ENCODE data around the gene CBX8.
A peak's percentile ranks its signal among the peaks of the same experiment; 100 is the strongest.

Gene CBX8

DNA sequence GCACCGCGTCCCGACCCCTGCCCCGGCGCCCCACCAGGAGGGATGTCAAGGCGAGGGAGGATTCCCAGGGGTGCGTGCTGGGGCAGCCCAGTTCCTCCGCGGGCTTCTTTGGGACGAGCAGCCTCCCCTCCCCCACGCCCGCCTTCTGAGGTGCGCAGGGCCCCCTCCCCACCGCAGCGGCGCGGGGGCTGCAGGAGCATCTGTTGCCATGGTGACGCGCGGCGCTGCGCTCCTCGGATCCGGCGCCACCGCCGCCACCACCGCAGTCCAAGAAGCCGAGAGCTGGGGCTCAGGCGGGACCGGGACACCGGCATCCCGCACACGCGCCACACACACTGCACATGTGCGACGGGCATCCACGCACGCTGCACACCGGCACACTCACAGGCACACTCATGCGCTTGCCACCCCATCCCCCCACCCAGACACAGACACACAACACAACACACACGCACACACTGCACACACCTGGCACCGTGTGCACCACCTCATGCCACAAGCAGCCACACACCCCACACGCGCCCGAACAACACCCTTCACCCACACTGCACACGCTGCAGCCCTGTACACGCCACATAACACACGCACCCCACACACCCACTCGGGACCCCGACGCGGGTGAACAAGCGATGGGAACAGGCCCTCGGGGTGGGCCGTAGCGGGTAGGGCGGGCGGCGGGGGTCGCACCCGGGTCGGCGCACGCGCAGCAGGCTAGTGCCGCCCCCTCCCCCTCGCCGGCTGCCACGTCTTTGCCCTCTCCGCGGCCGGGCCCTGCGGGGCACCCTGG, 49.2 kb downstream of the CBX8 start:
- no peaks in the 10 kb centered on the region for H3K9me3 ChIP-seq (ENCODE audit: control insufficient read depth, insufficient read depth, low read length)
- H3K4me1 ChIP-seq (ENCODE audit: insufficient read depth, low read length) = no peaks in the 10 kb centered on the region; the same call in 1 of the 2 replicates
- H3K36me3 ChIP-seq (ENCODE audit: insufficient read depth, low read length) = no peaks in the 10 kb centered on the region
- H3K9ac ChIP-seq (ENCODE audit: low read depth, low read length) = peak overlapping the region; percentile 46; the same call in 1 of the 2 replicates

DNA sequence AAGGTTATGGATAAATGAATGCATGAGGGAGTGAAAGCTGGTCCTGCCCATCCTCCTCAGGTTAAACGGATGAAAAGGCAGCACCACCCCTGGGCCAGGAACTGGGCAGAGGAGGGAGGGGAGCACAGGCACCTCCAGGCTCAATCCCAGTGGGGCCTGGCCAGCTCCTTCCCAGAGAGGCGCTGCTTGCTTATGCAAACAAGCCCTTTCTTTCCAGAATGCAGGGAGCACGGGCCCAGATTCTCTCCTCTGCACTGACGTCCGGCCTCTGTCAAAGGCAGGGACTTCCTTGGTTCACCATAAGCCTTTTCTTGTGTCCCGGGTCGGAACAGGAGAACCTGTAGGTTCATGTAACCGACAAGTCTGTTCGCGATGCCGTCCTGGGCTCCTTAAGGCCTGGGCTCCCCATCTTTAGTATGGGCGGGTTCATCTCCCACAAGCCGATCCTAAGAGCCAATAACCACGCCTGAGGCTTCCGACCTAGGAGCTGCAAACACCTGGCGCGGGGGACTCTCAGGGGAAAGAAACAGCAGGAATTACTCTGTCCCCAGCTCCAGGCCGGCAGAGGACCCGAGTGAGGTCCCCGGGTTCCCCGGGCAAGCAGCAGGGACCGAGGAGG, 49.9 kb downstream of the CBX8 start:
- Histone ChIP-seq H3K9me3 (ENCODE audit: control insufficient read depth, insufficient read depth, low read length) (no peaks in the 10 kb centered on the region), H3K9ac (ENCODE audit: low read depth, low read length) (peak overlapping the region; percentile 46; the same call in 1 of the 2 replicates), H3K4me1 (ENCODE audit: insufficient read depth, low read length) (no peaks in the 10 kb centered on the region; the same call in 1 of the 2 replicates)

GRCh38 chr17:79745641-79746105, 51.2 kb downstream of the CBX8 start:
- H3K9ac ChIP-seq (ENCODE audit: low read depth, low read length) = no peak overlapping the region
- H3K4me1 ChIP-seq (ENCODE audit: insufficient read depth, low read length) = no peaks in the 10 kb centered on the region; the same call in 1 of the 2 replicates
- H3K36me3 ChIP-seq (ENCODE audit: insufficient read depth, low read length) = no peaks in the 10 kb centered on the region
- H3K9me3 ChIP-seq (ENCODE audit: control insufficient read depth, insufficient read depth, low read length) = no peaks in the 10 kb centered on the region

More for the DNA sequence above, 49.9 kb downstream of the CBX8 start:
- H3K36me3 ChIP-seq (ENCODE audit: insufficient read depth, low read length) = no peaks in the 10 kb centered on the region

DNA sequence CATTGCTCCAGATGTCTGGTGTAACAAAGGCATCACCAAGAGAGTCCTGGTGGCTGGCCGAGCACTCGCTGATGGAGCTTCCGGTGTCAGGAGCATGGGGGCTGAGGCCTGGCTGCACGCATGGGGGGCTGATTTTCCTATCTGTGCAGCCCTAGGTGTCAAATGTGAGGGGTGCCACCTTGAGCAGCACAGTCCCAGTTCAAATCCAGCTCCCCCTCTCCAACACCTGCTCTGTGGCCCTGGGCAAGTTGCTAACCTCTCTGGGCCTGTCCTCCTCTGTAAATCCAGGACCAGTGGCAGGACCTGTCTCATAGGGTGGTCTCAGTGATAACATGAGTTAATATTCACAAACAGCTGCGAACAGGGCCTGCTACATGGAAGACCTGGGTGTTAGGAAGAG, 53.3 kb downstream of the CBX8 start:
- Histone ChIP-seq H3K36me3 (ENCODE audit: insufficient read depth, low read length) (no peaks in the 10 kb centered on the region), H3K9me3 (ENCODE audit: control insufficient read depth, insufficient read depth, low read length) (no peaks in the 10 kb centered on the region), H3K9ac (ENCODE audit: low read depth, low read length) (no peak overlapping the region), H3K4me1 (ENCODE audit: insufficient read depth, low read length) (no peaks in the 10 kb centered on the region; the same call in 1 of the 2 replicates)

- Histone ChIP-seq H3K9me3 (ENCODE audit: control insufficient read depth, insufficient read depth, low read length) (no peaks in the 10 kb centered on the region), H3K4me1 (ENCODE audit: insufficient read depth, low read length) (no peaks in the 10 kb centered on the region; the same call in 1 of the 2 replicates), H3K36me3 (ENCODE audit: insufficient read depth, low read length) (no peaks in the 10 kb centered on the region), H3K9ac (ENCODE audit: low read depth, low read length) (no peak overlapping the region)
Measured at GRCh38 chr17:79742951-79743476, 53.9 kb downstream of the CBX8 start.

- no peak overlapping the region for H3K9ac ChIP-seq (ENCODE audit: low read depth, low read length)
- no peaks in the 10 kb centered on the region for H3K9me3 ChIP-seq (ENCODE audit: control insufficient read depth, insufficient read depth, low read length)
- H3K4me1 ChIP-seq (ENCODE audit: insufficient read depth, low read length) = no peaks in the 10 kb centered on the region; the same call in 1 of the 2 replicates
- no peaks in the 10 kb centered on the region for H3K36me3 ChIP-seq (ENCODE audit: insufficient read depth, low read length)
Measured at GRCh38 chr17:79742589-79742918, 54.3 kb downstream of the CBX8 start.

Measured in ES-I3 (cell line).